SK-N-SH (cell line): ENCODE measurements around the gene JAKMIP3. TPM values are rescaled to one million over a fixed set of nuclear protein-coding genes. Genes with fewer than 3 reads are reported as not detected.

Experiments used
- CTCF ChIA-PET: fragments of 300-600, 350-600 bp; formaldehyde crosslinking; extraction: SDS; loops from one replicate; lab custom pipeline; 2021; lab: Yijun Ruan, JAX
- POLR2A ChIA-PET: fragments of 350-600 bp; sonication (Branson Sonifier 250); formaldehyde crosslinking; extraction: SDS; loops from one replicate; lab custom pipeline; 2020; ENCODE audit warnings: antibody characterized with exemption, inconsistent platforms; lab: Yijun Ruan, JAX
- DNase-seq: peaks from one replicate; pipeline ENCODE4 v3.0.0; 2012
- H2AFZ ChIP-seq: fragments of 200-600 bp; sonication (generic); 2 replicates; pipeline ENCODE4 v1.8.1; 2016; ENCODE audit warnings: antibody characterized with exemption, mild to moderate bottlenecking, low read depth
- H3F3A ChIP-seq: fragments of 200-600 bp; sonication (generic); replicated peaks from 2 replicates; pipeline ENCODE3; 2016; ENCODE audit warnings: antibody characterized with exemption, mild to moderate bottlenecking; ENCODE audit not compliant: insufficient read depth
- H3K27ac ChIP-seq, 2 experiments: fragments of 200-500 bp in 1 of 2; fragments of 200-600 bp in 1 of 2; sonication (Bioruptor generic) in 1 of 2; sonication (generic), shearing (Covaris generic) in 1 of 2; 2 replicates each; pipeline versions ENCODE4 v1.5.1 to v1.6.1; 2014 to 2016; ENCODE audit warnings: low read depth in 2 of 2, inconsistent platforms in 1 of 2, low read length in 1 of 2, mild to moderate bottlenecking in 1 of 2, mixed read lengths in 1 of 2
- H3K27me3 ChIP-seq: fragments of 200-600 bp; sonication (generic), shearing (Covaris generic); 2 replicates; pipeline ENCODE4 v1.6.1; 2016; ENCODE audit warnings: mixed run types; ENCODE audit not compliant: insufficient read depth
- H3K36me3 ChIP-seq, 2 experiments: fragments of 200-500 bp in 1 of 2; fragments of 200-600 bp in 1 of 2; sonication (Bioruptor generic) in 1 of 2; sonication (generic) in 1 of 2; replicated peaks in 1 of 2; 2 replicates each; pipeline versions ENCODE3 to v1.5.1; 2014 to 2016; ENCODE audit warnings: low read length in 1 of 2, mild to moderate bottlenecking in 1 of 2; ENCODE audit not compliant: insufficient read depth in 2 of 2, control insufficient read depth in 1 of 2
- H3K4me1 ChIP-seq, 2 experiments: fragments of 200-500 bp in 1 of 2; fragments of 200-600 bp in 1 of 2; sonication (Bioruptor generic) in 1 of 2; sonication (generic), shearing (Covaris generic) in 1 of 2; 2 replicates each; pipeline versions ENCODE4 v1.5.1 to v1.6.1; 2014 to 2016; ENCODE audit warnings: low read depth in 1 of 2, low read length in 1 of 2, mixed run types in 1 of 2; ENCODE audit not compliant: insufficient read depth in 2 of 2, control insufficient read depth in 1 of 2
- H3K4me2 ChIP-seq: fragments of 200-600 bp; sonication (generic), shearing (Covaris generic); 2 replicates; pipeline ENCODE4 v1.6.1; 2017; ENCODE audit warnings: mixed run types
- H3K4me3 ChIP-seq, 2 experiments: fragments of 200-500 bp in 1 of 2; fragments of 200-600 bp in 1 of 2; sonication (Bioruptor generic) in 1 of 2; sonication (generic), shearing (Covaris generic) in 1 of 2; 2 replicates each; pipeline versions ENCODE4 v1.5.1 to v1.8.1; 2014 to 2016; ENCODE audit warnings: low read depth in 2 of 2, inconsistent platforms in 1 of 2, low read length in 1 of 2, mild to moderate bottlenecking in 1 of 2, mixed read lengths in 1 of 2, moderate library complexity in 1 of 2
- H3K79me2 ChIP-seq: fragments of 200-600 bp; sonication (generic); 2 replicates; pipeline ENCODE4 v1.8.1; 2017; ENCODE audit warnings: mild to moderate bottlenecking; ENCODE audit not compliant: insufficient read depth
- H3K9ac ChIP-seq: fragments of 200-600 bp; sonication (generic); 2 replicates; pipeline ENCODE4 v1.6.1; 2017; ENCODE audit warnings: mixed run types
- H3K9me2 ChIP-seq: fragments of 200-600 bp; sonication (generic); 2 replicates; pipeline ENCODE4 v1.6.1; 2017; ENCODE audit warnings: mixed run types
- H3K9me3 ChIP-seq: fragments of 200-600 bp; sonication (generic); 2 replicates; pipeline ENCODE4 v1.6.1; 2017; ENCODE audit warnings: mixed run types, mild to moderate bottlenecking, moderate library complexity
- H4K20me1 ChIP-seq: fragments of 200-600 bp; sonication (generic); 2 replicates; pipeline ENCODE4 v1.6.1; 2017; ENCODE audit warnings: mild to moderate bottlenecking, mixed run types; ENCODE audit not compliant: insufficient read depth
- ELF1 ChIP-seq: IDR thresholded peaks from 2 replicates; pipeline ENCODE4 v1.4.0; 2012
- EP300 ChIP-seq, 2 experiments: IDR thresholded peaks; 2 replicates each; pipeline versions ENCODE4 v1.4.0 to v1.6.1; 2012; ENCODE audit warnings: borderline replicate concordance in 1 of 2, low read depth in 1 of 2, low read length in 1 of 2
- FOSL2 ChIP-seq: IDR thresholded peaks from 2 replicates; pipeline ENCODE4 v1.4.0; 2012; ENCODE audit warnings: low read depth, mild to moderate bottlenecking, moderate library complexity, borderline replicate concordance
- GABPA ChIP-seq: IDR thresholded peaks from 2 replicates; pipeline ENCODE4 v1.4.0; 2012; ENCODE audit warnings: low read depth, mild to moderate bottlenecking
- PBX3 ChIP-seq: IDR thresholded peaks from 2 replicates; pipeline ENCODE4; 2012
- POLR2AphosphoS5 ChIP-seq: IDR thresholded peaks from 2 replicates; pipeline ENCODE4 v1.6.1; 2012; ENCODE audit warnings: low read depth, low read length
- RAD21 ChIP-seq: IDR thresholded peaks from 2 replicates; pipeline ENCODE4 v1.6.1; 2012; ENCODE audit warnings: mild to moderate bottlenecking, low read length
- REST ChIP-seq: IDR thresholded peaks from 2 replicates; pipeline ENCODE4 v1.6.1; 2012; ENCODE audit warnings: mild to moderate bottlenecking, low read depth, low read length, moderate library complexity
- RXRA ChIP-seq: IDR thresholded peaks from 2 replicates; pipeline ENCODE4 v1.4.0; 2012; ENCODE audit warnings: low read depth, mild to moderate bottlenecking, borderline replicate concordance
- TCF12 ChIP-seq: IDR thresholded peaks from 2 replicates; pipeline ENCODE4 v1.4.0; 2012
- ZBTB33 ChIP-seq: IDR thresholded peaks from 2 replicates; pipeline ENCODE4 v1.4.0; 2012; ENCODE audit warnings: low read depth, borderline replicate concordance
- WGBS: methylation state at CpG from one replicate; pipeline ENCODE4 v1.1.6; 2017; ENCODE audit warnings: low lambda C conversion rate; 5-methylcytosine and 5-hydroxymethylcytosine counted together
- polyA plus RNA-seq, 3 experiments: library from polyadenylated mRNA; depleted of rRNA; stranded (reverse); fragments of >200 nt; gene quantifications; 2 replicates each; pipeline ENCODE4 v1.2.3, GENCODE V29; 2012
- TF ChIP-seq, protein P1 (sequence below): fragments of 150-350 bp; IDR thresholded peaks from 2 replicates; pipeline ENCODE4 v1.6.1; 2017; ENCODE audit warnings: antibody characterized with exemption, low read length, low read depth, borderline replicate concordance
- TF ChIP-seq, protein P2 (sequence below): fragments of 150-350 bp; IDR thresholded peaks from 2 replicates; pipeline ENCODE4 v1.6.1; 2016; ENCODE audit warnings: mild to moderate bottlenecking, low read depth, low read length

Gene JAKMIP3
- polyA plus RNA-seq, 1 of the 3 experiments (the other 2 are of a cell fraction): 0.02 TPM

- H3K27ac ChIP-seq: no peak overlapping the region
- ChIA-PET POLR2A (no interaction called here), CTCF (interaction anchor here (0.7 kb wide), 1 partner anchor 247 kb away, joined by 3 read pairs; no protein-coding TSS in a partner anchor)
- no peaks in the 10 kb centered on the region for H3F3A ChIP-seq
- no peaks in the 10 kb centered on the region; the same call in 1 of the 2 replicates for H3K27me3 ChIP-seq
- DNase-seq: no peak
- H3K4me1 ChIP-seq: peaks cover 0 to under 1% of the 10 kb centered on the region in 2 experiments; a peak in 1 of 4 replicates
- H3K9ac ChIP-seq: no peak overlapping the region
- WGBS: 41% methylated on average over 12 of the region's 12 CpGs
- H2AFZ ChIP-seq: no peak overlapping the region
- H3K9me2 ChIP-seq: no peaks in the 10 kb centered on the region
- no peak overlapping the region for H3K4me3 ChIP-seq
- no peak overlapping the region for H3K4me2 ChIP-seq
- no peaks in the 10 kb centered on the region for H3K79me2 ChIP-seq
- no peaks in the 10 kb centered on the region for H4K20me1 ChIP-seq
- no peaks in the 10 kb centered on the region for H3K9me3 ChIP-seq
- H3K36me3 ChIP-seq: no peaks in the 10 kb centered on the region
- TF ChIP-seq EP300 (IDR thresholded peaks at IDR 0.05; ENCODE audit: borderline replicate concordance in 1 of 2, low read depth in 1 of 2, low read length in 1 of 2) (no peak), REST (no peak), ZBTB33 (no peak), GABPA (no peak), FOSL2 (no peak), POLR2AphosphoS5 (no peak), TCF12 (no peak), RAD21 (no peak), RXRA (no peak), PBX3 (no peak), ELF1 (no peak)
- TF ChIP-seq, protein P1, sequence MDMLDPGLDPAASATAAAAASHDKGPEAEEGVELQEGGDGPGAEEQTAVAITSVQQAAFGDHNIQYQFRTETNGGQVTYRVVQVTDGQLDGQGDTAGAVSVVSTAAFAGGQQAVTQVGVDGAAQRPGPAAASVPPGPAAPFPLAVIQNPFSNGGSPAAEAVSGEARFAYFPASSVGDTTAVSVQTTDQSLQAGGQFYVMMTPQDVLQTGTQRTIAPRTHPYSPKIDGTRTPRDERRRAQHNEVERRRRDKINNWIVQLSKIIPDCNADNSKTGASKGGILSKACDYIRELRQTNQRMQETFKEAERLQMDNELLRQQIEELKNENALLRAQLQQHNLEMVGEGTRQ: no peak
- TF ChIP-seq, protein P2, sequence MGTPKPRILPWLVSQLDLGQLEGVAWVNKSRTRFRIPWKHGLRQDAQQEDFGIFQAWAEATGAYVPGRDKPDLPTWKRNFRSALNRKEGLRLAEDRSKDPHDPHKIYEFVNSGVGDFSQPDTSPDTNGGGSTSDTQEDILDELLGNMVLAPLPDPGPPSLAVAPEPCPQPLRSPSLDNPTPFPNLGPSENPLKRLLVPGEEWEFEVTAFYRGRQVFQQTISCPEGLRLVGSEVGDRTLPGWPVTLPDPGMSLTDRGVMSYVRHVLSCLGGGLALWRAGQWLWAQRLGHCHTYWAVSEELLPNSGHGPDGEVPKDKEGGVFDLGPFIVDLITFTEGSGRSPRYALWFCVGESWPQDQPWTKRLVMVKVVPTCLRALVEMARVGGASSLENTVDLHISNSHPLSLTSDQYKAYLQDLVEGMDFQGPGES: no peak
Observed at GRCh38 chr10:132030898-132031463, 34.8 kb upstream of the JAKMIP3 start.
